GM13977 (cell line): Measurements from ENCODE around the gene HBS1L.
A peak's percentile ranks its signal among the peaks of the same experiment; 100 is the strongest.

ENCODE experiments used
- DNase-seq: peaks from one replicate; pipeline ENCODE4 v3.0.0; 2012; ENCODE audit warnings: low spot score
- CTCF ChIP-seq: IDR thresholded peaks from 2 replicates; pipeline ENCODE4 v1.5.1; 2012; ENCODE audit warnings: mild to moderate bottlenecking, control low read depth; ENCODE audit not compliant: insufficient read depth; ENCODE audit errors: extremely low read depth, missing control alignments
- in situ Hi-C: fragments of 300-500 bp; cut with MboI; formaldehyde crosslinking; loops from one replicate; pipeline ENCODE4 v1.12.0; 2022; ENCODE audit warnings: low sequenced_read_pairs, low pct_unique_long_range_greater_than_20kb, mixed read lengths, inconsistent platforms; ENCODE audit not compliant: unreplicated experiment

HBS1L gene

GRCh38 chr6:135094403-135094821, 39.8 kb upstream of the HBS1L start:
- no peak for DNase-seq
- in situ Hi-C loops: no loop called here
- TF ChIP-seq CTCF: no peak

GRCh38 chr6:135093578-135093977, 39.0 kb upstream of the HBS1L start:
- in situ Hi-C loops: no loop called here
- no peak for DNase-seq
- no peak for TF ChIP-seq CTCF

- DNase-seq: no peak
- in situ Hi-C loops: no loop called here
- no peak for TF ChIP-seq CTCF
These were observed 38.1 kb upstream of the HBS1L start for GRCh38 chr6:135092724-135093123.

GRCh38 chr6:135090819-135091218, 36.2 kb upstream of the HBS1L start:
- in situ Hi-C loops: no loop called here
- DNase-seq: no peak
- no peak for TF ChIP-seq CTCF

GRCh38 chr6:135089901-135090300, 35.3 kb upstream of the HBS1L start:
- TF ChIP-seq CTCF: no peak
- in situ Hi-C loops: no loop called here
- no peak for DNase-seq

- peak; percentile 38 for DNase-seq
- TF ChIP-seq CTCF: peak; percentile 39
- in situ Hi-C loops: no loop called here
These were observed 34.5 kb upstream of the HBS1L start for GRCh38 chr6:135088818-135089809.
